Astrocyte (in vitro differentiated cells and primary cell): Measurements from ENCODE around the gene ZBED5.

Experiments used
- EZH2 ChIP-seq: IDR thresholded peaks from 2 replicates; pipeline ENCODE4 v1.6.1; 2012; ENCODE audit warnings: mild to moderate bottlenecking, low read length, inconsistent platforms; ENCODE audit not compliant: insufficient read depth
- TF ChIP-seq, protein P1 (sequence below): IDR thresholded peaks from 2 replicates; pipeline ENCODE4 v1.5.1; 2011; ENCODE audit warnings: low read depth, mild to moderate bottlenecking, inconsistent platforms, low read length, moderate library complexity; ENCODE audit not compliant: insufficient read depth

DNA sequence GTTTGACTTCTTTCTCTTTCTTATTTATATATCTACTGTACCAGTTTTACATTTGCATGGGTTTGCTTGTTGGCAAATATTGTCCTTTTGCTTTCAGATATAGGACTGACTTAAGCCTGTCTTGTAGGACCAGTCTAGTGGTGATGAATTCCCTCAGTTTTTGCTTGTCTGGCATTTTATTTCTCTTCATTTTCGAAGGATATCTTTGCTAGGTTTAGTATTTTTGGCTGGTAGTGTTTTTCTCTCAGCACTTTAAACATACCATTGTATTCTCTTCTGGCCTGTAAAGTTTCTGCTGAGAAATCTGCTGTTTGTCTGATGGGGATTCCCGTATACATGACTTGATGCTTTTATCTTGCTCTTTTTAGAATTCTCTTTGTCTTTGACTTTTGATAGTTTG, 14.2 kb upstream of the ZBED5 start:
- no peak for TF ChIP-seq EZH2
- TF ChIP-seq, protein P1, sequence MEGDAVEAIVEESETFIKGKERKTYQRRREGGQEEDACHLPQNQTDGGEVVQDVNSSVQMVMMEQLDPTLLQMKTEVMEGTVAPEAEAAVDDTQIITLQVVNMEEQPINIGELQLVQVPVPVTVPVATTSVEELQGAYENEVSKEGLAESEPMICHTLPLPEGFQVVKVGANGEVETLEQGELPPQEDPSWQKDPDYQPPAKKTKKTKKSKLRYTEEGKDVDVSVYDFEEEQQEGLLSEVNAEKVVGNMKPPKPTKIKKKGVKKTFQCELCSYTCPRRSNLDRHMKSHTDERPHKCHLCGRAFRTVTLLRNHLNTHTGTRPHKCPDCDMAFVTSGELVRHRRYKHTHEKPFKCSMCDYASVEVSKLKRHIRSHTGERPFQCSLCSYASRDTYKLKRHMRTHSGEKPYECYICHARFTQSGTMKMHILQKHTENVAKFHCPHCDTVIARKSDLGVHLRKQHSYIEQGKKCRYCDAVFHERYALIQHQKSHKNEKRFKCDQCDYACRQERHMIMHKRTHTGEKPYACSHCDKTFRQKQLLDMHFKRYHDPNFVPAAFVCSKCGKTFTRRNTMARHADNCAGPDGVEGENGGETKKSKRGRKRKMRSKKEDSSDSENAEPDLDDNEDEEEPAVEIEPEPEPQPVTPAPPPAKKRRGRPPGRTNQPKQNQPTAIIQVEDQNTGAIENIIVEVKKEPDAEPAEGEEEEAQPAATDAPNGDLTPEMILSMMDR, result no peak
